OCI-LY3 (cell line): Measurements from ENCODE around the gene DLK1.

Source experiments
- H2AFZ ChIP-seq: fragments of 200-600, 300-600 bp; shearing (Covaris generic); 2 replicates; pipeline ENCODE4 v1.6.0; 2014; ENCODE audit warnings: antibody characterized with exemption, low read depth, low read length
- H3K27ac ChIP-seq: fragments of 200-600, 300-600 bp; sonication (generic); 2 replicates; pipeline ENCODE4 v1.5.1; 2014; ENCODE audit warnings: mild to moderate bottlenecking, low read length, moderate library complexity, mixed read lengths
- H3K27me3 ChIP-seq: fragments of 200-600, 300-600 bp; sonication (generic); 2 replicates; pipeline ENCODE4 v1.6.1; 2014; ENCODE audit warnings: low read depth, low read length, mixed read lengths
- H3K36me3 ChIP-seq: fragments of 200-600, 300-600 bp; sonication (generic); replicated peaks from 2 replicates; pipeline ENCODE3; 2014; ENCODE audit warnings: low read depth, low read length, mixed read lengths
- H3K4me1 ChIP-seq: fragments of 300-600, 200-600 bp; sonication (generic); 2 replicates; pipeline ENCODE4 v1.6.1; 2014; ENCODE audit warnings: low read length, mixed read lengths
- H3K4me2 ChIP-seq: fragments of 200-600, 300-600 bp; sonication (generic); 2 replicates; pipeline ENCODE4 v1.6.1; 2014; ENCODE audit warnings: low read length, mixed read lengths
- H3K4me3 ChIP-seq: fragments of 300-600, 200-600 bp; sonication (generic); 2 replicates; pipeline ENCODE4 v1.5.1; 2014; ENCODE audit warnings: antibody characterized with exemption, mild to moderate bottlenecking, low read length, moderate library complexity
- H3K79me2 ChIP-seq: fragments of 300-600, 200-600 bp; shearing (Covaris generic); 2 replicates; pipeline ENCODE4 v1.6.1; 2014; ENCODE audit warnings: mild to moderate bottlenecking, low read length, mixed read lengths
- H3K9ac ChIP-seq: fragments of 300-600, 200-600 bp; shearing (Covaris generic); 2 replicates; pipeline ENCODE4 v1.6.0; 2014; ENCODE audit warnings: mild to moderate bottlenecking, low read length, moderate library complexity
- H3K9me3 ChIP-seq: fragments of 200-600, 300-600 bp; shearing (Covaris generic); 2 replicates; pipeline ENCODE4 v1.6.1; 2014; ENCODE audit warnings: low read length, mixed read lengths; ENCODE audit not compliant: insufficient read depth
- H4K20me1 ChIP-seq: fragments of 200-600, 300-600 bp; sonication (generic); 2 replicates; pipeline ENCODE4 v1.6.1; 2016; ENCODE audit warnings: low read length, mixed read lengths; ENCODE audit not compliant: insufficient read depth
- CTCF ChIP-seq: fragments of 200-600, 300-600 bp; sonication (generic); IDR thresholded peaks from 2 replicates; pipeline ENCODE4 v1.5.1; 2014; ENCODE audit warnings: antibody characterized with exemption, low read length, low read depth
- EZH2phosphoT487 ChIP-seq: fragments of 200-600 bp; shearing (Covaris generic); IDR thresholded peaks from 2 replicates; pipeline ENCODE4 v1.6.1; 2018; ENCODE audit warnings: antibody characterized with exemption, mixed run types, low read depth

DLK1 gene

GRCh38 chr14:100696590-100696989 is 30.1 kb upstream of the DLK1 start:
- H3K27me3 ChIP-seq, result peaks cover 4% of the 10 kb centered on the region
- no peak overlapping the region for H2AFZ ChIP-seq
- H4K20me1 ChIP-seq, result no peaks in the 10 kb centered on the region
- H3K9me3 ChIP-seq, result no peaks in the 10 kb centered on the region
- no peak for TF ChIP-seq CTCF
- no peak for TF ChIP-seq EZH2phosphoT487
- no peaks in the 10 kb centered on the region for H3K36me3 ChIP-seq
- H3K4me2 ChIP-seq, result no peak overlapping the region
- no peak overlapping the region for H3K27ac ChIP-seq
- no peaks in the 10 kb centered on the region for H3K79me2 ChIP-seq
- no peak overlapping the region for H3K4me3 ChIP-seq
- no peaks in the 10 kb centered on the region for H3K4me1 ChIP-seq
- H3K9ac ChIP-seq, result no peak overlapping the region

DNA sequence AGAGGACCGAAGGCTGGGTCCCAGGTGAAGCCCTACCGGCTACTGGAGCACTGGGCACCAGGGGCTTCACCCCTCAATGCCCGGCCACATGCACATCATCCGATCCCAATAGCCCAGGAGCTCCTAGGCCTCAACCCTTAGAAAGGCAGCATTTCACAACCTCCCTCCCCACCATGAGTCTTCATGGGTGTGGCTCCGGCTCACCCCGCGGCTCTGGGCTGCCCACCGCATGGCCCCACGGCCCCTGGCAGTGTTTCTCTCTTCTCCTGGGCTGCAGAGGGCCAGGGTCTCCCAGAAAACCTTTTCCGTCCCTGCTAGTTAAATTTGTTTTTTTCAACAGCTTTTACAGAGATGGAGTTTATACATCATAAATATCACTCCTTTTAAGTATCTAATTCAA is 28.6 kb upstream of the DLK1 start:
- no peaks in the 10 kb centered on the region for H3K4me1 ChIP-seq
- TF ChIP-seq EZH2phosphoT487 (no peak), CTCF (no peak)
- H3K79me2 ChIP-seq, result no peaks in the 10 kb centered on the region
- peaks cover 11% of the 10 kb centered on the region for H3K27me3 ChIP-seq
- no peak overlapping the region for H3K4me2 ChIP-seq
- no peak overlapping the region for H3K9ac ChIP-seq
- H3K36me3 ChIP-seq, result no peaks in the 10 kb centered on the region
- H3K4me3 ChIP-seq, result no peak overlapping the region
- H2AFZ ChIP-seq, result no peak overlapping the region
- no peaks in the 10 kb centered on the region for H3K9me3 ChIP-seq
- no peaks in the 10 kb centered on the region for H4K20me1 ChIP-seq
- H3K27ac ChIP-seq, result no peak overlapping the region

DNA sequence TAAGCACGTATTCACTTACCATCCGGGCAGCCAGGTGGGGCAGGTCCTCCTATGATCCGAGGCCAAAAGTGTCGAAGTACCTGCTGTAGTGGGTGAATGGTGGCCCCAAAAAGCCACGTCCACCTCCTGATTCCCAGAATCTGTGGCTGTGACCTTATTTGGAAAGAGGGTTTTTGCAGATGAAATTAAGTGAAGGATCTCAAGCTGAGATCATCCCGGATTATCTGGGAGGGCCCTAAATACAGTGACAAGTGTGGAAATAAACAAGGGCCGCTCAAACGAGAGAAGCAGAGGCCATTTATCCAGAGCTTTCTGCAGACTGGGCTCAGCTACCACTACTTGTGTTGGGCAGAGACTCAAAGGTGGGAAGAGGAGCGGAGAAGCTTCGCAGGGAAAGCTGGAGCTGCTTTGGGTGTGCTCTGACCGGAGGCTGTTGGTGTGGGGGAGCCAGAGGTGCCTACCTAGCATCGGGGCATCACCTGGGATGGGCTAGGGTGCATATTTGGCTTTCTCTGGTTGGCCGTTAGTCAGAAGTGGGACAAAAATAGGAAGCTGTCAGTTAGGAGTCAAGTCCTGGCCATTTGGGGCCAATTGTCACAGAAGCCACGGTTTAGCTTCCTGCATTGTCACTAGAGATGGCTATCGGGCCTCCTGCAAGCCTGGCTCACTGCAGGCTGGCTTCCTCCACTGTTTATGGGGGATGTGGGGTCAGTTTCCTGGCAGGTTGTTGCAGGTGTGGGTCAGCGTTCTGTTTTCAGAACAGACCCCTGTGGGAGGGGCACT is 27.8 kb upstream of the DLK1 start:
- H3K27ac ChIP-seq, result no peak overlapping the region
- peaks cover 11% of the 10 kb centered on the region for H3K27me3 ChIP-seq
- H2AFZ ChIP-seq, result no peak overlapping the region
- TF ChIP-seq CTCF (no peak), EZH2phosphoT487 (no peak)
- H3K4me2 ChIP-seq, result no peak overlapping the region
- no peak overlapping the region for H3K9ac ChIP-seq
- H3K36me3 ChIP-seq, result no peaks in the 10 kb centered on the region
- H3K9me3 ChIP-seq, result no peaks in the 10 kb centered on the region
- H3K4me1 ChIP-seq, result no peaks in the 10 kb centered on the region
- H4K20me1 ChIP-seq, result no peaks in the 10 kb centered on the region
- H3K79me2 ChIP-seq, result no peaks in the 10 kb centered on the region
- H3K4me3 ChIP-seq, result no peak overlapping the region

GRCh38 chr14:100701314-100701713 is 25.4 kb upstream of the DLK1 start:
- H3K4me1 ChIP-seq, result no peaks in the 10 kb centered on the region
- H3K4me3 ChIP-seq, result no peak overlapping the region
- TF ChIP-seq CTCF, result no peak
- TF ChIP-seq EZH2phosphoT487, result no peak
- no peak overlapping the region for H3K9ac ChIP-seq
- peaks cover 15% of the 10 kb centered on the region for H3K27me3 ChIP-seq
- no peaks in the 10 kb centered on the region for H4K20me1 ChIP-seq
- no peak overlapping the region for H3K4me2 ChIP-seq
- H3K27ac ChIP-seq, result no peak overlapping the region
- H2AFZ ChIP-seq, result no peak overlapping the region
- H3K36me3 ChIP-seq, result no peaks in the 10 kb centered on the region
- H3K79me2 ChIP-seq, result no peaks in the 10 kb centered on the region
- H3K9me3 ChIP-seq, result no peaks in the 10 kb centered on the region
